ENCODE measurements around the gene CR1. TPM values are rescaled to one million over a fixed set of nuclear protein-coding genes. Genes with fewer than 3 reads are reported as not detected.
A peak's percentile ranks its signal among the peaks of the same experiment; 100 is the strongest.

The CR1 gene
- total and polyA plus RNA-seq, 2 donors (not counting 3 experiments of a cell fraction or from before 2014, with no cell fraction given), result not detected

DNA sequence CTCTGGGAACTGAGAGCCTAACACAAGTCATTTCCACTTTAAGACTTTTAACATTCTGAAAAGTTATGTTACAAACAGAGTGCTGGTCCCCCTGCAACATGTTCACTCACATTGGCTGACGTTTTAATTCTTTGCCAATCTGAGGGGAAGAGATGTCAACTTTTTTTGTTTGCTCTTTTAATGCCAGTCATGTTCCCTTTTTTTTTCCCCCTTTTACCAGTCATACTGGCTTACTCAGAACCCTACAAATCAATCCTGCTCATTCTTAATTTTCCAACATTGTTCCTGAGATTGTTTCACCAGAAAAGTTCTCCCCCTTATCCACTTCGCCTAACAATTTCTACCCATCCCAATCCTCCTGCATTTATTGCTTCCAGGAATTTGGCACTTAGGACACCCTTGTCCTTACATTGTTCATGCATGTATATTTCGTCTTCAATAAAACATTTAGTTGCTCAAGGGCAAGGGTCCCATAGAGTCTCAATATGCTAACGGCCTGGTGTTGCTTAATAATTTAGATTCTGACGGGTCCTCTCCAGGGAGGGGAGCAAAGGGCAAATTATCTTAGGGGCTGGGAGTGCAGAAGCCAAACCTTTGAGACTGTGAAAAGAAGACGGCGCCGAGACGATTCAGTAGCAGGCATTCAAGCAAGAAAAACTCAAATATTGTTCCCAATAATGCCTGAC is 148.4 kb downstream of the CR1 start:
- Histone ChIP-seq H3K9me3 (replicated peaks; ENCODE audit: control insufficient read depth, insufficient read depth, low read length) (no peaks in the 10 kb centered on the region), H3K36me3 (ENCODE audit: control insufficient read depth in 2 of 2, extremely low read depth in 1 of 2, insufficient read depth in 2 of 2, low read length in 2 of 2) (no peaks in the 10 kb centered on the region), H3K27ac (ENCODE audit: insufficient read depth, low read depth, low read length) (no peak overlapping the region), H4K20me1 (replicated peaks; ENCODE audit: control insufficient read depth, extremely low read depth, insufficient read depth, low read length) (no peaks in the 10 kb centered on the region), H3K9ac (replicated peaks; ENCODE audit: extremely low read depth, insufficient read depth, low read length) (no peak overlapping the region), H3K4me3 (replicated peaks in 1 of 3; ENCODE audit: insufficient read depth in 1 of 3, low read depth in 1 of 3, low read length in 3 of 3) (peak overlapping the region in 2 of 3 experiments; percentile 35 to 83), H3K4me1 (ENCODE audit: control insufficient read depth, extremely low read depth, insufficient read depth, low read length) (peaks cover 10% of the 10 kb centered on the region), H3K4me2 (ENCODE audit: insufficient read depth, low read length) (peak overlapping the region; percentile 88), H3K9me1 (replicated peaks; ENCODE audit: control insufficient read depth, extremely low read depth, insufficient read depth, low read length) (no peaks in the 10 kb centered on the region), H3K27me3 (ENCODE audit: control insufficient read depth in 2 of 2, insufficient read depth in 2 of 2, low read length in 2 of 2) (peaks cover 6 to 41% of the 10 kb centered on the region in 2 experiments), H3K79me2 (ENCODE audit: control insufficient read depth, insufficient read depth, low read length) (no peaks in the 10 kb centered on the region), H2AFZ (ENCODE audit: low read depth, low read length) (peak overlapping the region; percentile 35)
- no peak for DNase-seq (ENCODE audit: low read depth, low spot score)
- ChIA-PET CTCF (no interaction called here), POLR2A (no interaction called here)
- TF ChIP-seq CTCF (IDR thresholded peaks at IDR 0.05; ENCODE audit: extremely low read depth in 1 of 2, insufficient read depth in 1 of 2, low read depth in 1 of 2, low read length in 2 of 2) (no peak), MYC (IDR thresholded peaks at IDR 0.05; ENCODE audit: low read depth, low read length) (no peak), EZH2 (IDR thresholded peaks at IDR 0.05; ENCODE audit: borderline replicate concordance, low read depth, low read length, severe bottlenecking) (no peak)
- dilution Hi-C loops (cut with MboI; ENCODE audit: extremely low pct_ligation_motif_present, low sequenced_read_pairs) (no loop called here), intact Hi-C loops (cut with micrococcal nuclease) (no loop called here)
- BruUV-seq (replicated peaks), result no TSS peak
- FAIRE-seq, result no peak
